NCI-H774 (cell line): ENCODE data around the gene EIF4E2.

Experiments
- DNase-seq: peaks from one replicate; lab custom pipeline; 2025; lab: John Stamatoyannopoulos, UW

Gene EIF4E2

DNA sequence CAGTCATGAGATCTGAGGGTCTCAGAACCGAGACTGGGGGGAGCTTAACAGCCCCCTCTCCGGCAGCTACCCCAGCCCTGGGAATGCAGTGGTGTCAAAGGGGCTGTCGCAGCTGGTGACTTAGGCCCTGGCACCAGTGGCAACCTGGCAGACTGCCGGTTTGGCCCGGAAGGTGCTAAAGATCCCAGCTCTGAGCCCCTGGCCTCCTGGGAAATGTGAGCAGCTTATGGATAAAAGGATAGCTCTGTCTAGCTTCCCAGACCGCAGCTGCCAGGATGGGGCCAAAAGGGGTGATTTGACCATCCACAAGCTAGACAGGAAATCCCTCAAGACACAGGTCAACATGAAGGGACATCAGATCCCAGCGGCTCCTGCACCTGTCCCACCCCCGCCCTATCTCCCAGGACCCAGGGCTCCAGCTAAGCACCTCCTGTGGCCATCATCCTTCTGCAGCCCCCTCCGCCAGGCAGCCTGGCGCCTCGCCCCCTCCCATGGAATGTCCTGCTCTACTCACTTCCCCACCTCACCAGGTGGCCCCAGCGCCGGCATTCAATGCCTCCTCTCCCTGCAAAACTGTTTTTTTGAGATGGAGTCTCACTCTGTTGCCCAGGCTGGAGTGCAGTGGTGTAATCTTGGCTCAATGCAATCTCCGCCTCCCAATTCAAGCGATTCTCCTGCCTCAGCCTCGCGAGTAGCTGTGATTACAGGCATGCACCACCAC is 49.7 kb downstream of the EIF4E2 start:
- DNase-seq: no peak

DNA sequence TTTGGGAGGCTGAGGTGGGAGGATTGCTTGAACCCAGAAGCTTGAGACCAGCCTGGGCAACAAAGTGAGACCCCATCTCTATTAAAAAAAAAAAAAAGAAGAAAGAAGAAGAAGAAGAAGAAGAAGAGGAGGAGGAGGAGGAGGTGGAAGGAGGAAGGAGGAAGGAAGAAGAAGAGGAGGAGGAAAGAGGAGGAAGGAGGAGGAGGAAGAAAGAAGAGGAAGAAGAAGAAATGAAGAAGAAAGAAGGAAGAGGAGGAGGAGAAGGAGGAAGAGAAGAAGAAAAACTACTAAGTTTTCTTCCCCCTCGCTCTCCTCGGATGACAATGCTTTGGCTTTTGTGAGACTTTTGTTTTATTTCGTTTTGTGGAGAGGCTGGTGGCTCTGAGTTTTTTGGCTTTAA is 52.8 kb downstream of the EIF4E2 start:
- DNase-seq: no peak

DNA sequence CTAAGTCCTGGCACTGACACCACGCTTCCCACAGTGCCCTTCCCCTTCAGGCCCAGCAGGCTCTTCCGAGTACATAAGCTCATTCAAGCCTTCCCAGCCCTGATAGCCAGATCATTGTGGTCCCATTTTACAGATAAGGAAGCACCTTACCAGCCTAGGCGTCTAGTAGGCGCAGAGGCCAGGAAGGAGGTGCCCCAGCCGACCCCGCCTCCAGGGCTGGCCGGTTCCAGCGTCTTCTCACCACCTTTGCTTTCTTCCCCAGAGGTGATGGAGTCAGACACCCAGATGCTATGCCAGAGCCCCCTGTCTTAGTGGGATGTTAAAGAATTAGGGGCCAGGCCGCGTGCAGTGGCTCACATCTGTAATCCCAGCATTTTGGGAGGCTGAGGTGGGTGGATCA is 54.0 kb downstream of the EIF4E2 start:
- no peak for DNase-seq

DNA sequence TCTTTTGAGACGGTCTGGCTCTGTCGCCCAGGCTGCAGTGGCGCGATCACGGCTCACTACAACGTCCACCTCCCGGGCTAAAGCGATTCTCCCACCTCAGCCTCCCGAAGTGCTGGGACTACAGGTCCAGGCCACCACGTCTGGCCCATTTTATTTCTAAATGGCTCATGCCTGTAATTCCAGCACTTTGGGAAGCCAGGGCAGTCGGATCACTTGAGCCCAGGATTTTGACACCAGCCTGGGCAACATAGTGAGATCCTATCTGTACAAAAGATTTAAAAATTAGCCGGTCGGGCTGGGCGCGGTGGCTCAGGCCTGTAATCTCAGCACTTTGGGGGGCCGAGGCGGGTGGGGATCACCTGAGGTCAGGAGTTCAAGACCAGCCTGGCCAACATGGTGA is 56.5 kb downstream of the EIF4E2 start:
- DNase-seq: no peak

DNA sequence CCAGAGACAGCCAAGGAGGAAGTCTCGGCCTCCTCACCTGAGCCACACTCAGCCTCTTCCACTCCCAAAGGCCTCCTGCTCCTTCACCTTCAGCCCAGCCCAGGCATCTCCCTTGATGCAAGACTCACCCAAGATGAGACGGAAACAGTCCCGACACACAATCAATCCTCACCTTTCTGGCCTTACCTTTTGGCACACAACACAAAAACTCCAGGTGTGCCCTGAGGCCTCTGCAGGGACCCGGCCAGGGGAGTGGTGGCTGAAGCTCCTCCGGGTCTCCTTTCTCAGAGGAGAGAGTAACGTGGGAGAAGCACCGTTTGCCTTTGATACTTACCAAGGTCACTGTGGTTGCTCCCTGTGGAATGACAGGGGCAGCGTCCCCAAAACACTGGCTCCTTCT is 59.1 kb downstream of the EIF4E2 start:
- DNase-seq: no peak

DNA sequence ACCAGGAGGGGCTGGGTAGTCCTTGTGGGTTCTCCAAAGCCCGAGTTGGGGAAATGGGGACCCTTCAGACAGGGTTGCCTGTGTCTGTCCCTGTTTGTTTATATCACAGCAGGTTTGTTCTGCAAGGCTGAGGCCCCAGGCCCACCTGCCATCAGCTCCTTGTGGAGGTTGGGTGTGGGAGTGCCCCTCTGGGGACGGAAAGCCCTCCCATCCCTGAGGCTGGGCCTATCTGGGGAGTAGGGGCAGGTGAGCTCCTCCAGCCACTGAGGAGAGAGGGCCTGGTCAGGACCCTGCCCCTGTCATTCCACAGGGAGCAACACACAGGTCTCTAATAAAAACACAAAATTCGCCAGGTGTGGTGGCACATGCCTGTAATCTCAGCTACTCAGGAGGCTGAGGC is 59.6 kb downstream of the EIF4E2 start:
- no peak for DNase-seq

DNA sequence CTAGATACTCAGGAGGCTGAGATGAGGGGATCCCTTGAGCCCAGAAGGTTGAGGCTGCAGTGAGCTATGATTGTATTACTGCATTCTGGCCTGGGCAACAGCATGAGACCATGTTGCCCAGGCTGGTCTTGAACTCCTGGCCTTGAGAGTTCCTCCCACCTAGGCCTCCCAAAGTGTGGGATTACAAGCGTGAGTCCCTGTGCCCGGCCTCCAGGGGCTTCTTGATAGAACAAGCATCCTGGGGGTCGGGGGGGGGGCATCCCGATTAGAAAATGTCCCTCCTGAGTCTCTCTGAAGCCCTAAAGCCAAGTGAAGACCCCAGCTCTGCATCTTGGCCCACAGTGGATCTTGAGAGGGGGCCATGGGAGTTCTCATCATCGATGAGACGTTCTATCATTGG is 60.6 kb downstream of the EIF4E2 start:
- no peak for DNase-seq

DNA sequence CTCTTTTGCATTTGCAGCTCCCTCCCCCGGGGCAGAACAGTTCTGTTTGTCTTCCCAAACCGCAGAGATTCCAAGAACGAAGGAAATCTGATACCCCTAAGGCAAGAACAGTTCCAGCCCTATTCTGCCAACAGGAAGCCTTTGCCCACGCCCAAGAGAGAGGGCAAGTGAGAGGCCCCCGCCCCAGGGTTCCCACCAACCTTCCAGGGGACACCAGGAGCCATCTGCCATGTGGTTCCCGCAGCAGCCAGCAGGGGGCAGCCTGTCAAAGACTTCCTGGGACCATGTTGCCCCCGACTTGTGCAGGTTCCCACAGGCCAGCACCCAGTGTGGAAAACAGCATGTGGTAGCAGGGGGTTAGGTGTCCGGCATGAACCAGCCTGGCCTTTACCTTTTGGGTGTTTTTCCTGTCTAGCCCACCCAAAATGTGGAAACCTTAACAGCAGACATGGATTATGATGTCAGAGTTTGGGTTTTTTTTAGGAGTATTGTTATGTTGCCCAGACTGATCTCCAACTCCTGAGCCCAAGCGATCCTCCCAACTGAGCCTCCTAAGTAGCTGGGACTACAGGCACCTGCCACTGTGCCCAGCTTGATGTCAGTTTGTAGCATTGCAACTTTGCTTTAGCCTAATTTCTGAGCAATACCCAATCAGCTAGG is 61.2 kb downstream of the EIF4E2 start:
- no peak for DNase-seq

DNA sequence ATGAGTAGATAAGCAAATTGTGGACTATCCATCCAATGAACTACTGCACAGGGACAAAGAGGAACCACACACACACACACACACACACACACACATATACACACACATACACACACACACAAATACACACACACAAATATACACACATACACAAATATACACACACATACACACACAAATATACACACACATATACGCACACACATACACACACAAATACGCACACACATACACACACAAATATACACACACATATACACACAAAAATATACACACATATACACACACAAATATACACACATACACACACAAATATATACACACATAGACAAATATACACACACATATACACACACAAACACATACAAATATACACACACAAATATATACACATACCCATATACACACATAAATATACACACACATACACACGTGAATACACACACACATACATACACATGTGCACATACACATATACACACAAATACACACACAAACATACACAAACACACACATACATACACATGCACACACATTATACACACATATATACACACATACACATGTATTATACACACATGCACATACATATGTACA is 63.1 kb downstream of the EIF4E2 start:
- DNase-seq: no peak

DNA sequence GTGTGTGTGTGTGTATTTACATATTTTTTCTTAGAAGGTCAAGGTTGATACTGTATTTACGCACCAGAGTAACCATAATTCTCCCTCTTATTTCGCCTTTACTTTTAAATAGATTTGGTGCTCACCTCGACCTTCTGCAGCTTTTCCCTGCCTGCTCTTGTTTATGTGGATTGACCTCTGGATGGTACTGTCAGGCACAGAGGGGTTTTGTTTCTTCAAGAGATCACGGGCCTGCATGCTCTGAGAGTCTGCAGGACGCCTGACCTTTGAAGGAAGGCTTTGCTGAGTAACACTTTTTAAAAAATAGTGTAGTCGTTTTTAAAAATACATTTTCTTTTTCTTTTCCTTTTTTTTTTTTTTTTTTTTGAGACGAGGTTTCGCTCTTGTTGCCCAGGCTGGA is 64.8 kb downstream of the EIF4E2 start:
- DNase-seq: no peak
